C1 segment of cervical spinal cord (tissue), 14 donors: ENCODE measurements around the gene USP40.

Source experiments
- DNase-seq, 14 donors: peaks; one replicate each; lab custom pipeline; 2025; lab: John Stamatoyannopoulos, UW

Gene USP40

GRCh38 chr2:233458826-233459225 lies 107.8 kb downstream of the USP40 start:
- DNase-seq = no peak

- no peak for DNase-seq
These were observed 108.5 kb downstream of the USP40 start for GRCh38 chr2:233458031-233458610.

- no peak for DNase-seq
These were observed 109.2 kb downstream of the USP40 start for GRCh38 chr2:233457356-233457755.

GRCh38 chr2:233456934-233457333 lies 109.6 kb downstream of the USP40 start:
- DNase-seq = no peak

GRCh38 chr2:233456111-233456510 lies 110.5 kb downstream of the USP40 start:
- DNase-seq = no peak

- no peak for DNase-seq
These were observed 111.1 kb downstream of the USP40 start for GRCh38 chr2:233455491-233455890.

GRCh38 chr2:233455006-233455405 lies 111.6 kb downstream of the USP40 start:
- no peak for DNase-seq

GRCh38 chr2:233453916-233454315 lies 112.7 kb downstream of the USP40 start:
- DNase-seq = no peak

GRCh38 chr2:233453111-233453915 lies 113.3 kb downstream of the USP40 start:
- DNase-seq = no peak

GRCh38 chr2:233451950-233452349 lies 114.6 kb downstream of the USP40 start:
- DNase-seq = no peak

GRCh38 chr2:233450864-233451575 lies 115.6 kb downstream of the USP40 start:
- DNase-seq = no peak

GRCh38 chr2:233449921-233450863 lies 116.4 kb downstream of the USP40 start:
- DNase-seq = no peak

GRCh38 chr2:233449081-233449901 lies 117.3 kb downstream of the USP40 start:
- peak in 6 of 14 donors; percentile 18 to 48 (median 36) for DNase-seq

GRCh38 chr2:233448575-233448974 lies 118.0 kb downstream of the USP40 start:
- no peak for DNase-seq

GRCh38 chr2:233448220-233448559 lies 118.4 kb downstream of the USP40 start:
- no peak for DNase-seq

- no peak for DNase-seq
These were observed 118.9 kb downstream of the USP40 start for GRCh38 chr2:233447506-233448219.

- no peak for DNase-seq
These were observed 119.8 kb downstream of the USP40 start for GRCh38 chr2:233446606-233447305.

- DNase-seq = no peak
These were observed 120.5 kb downstream of the USP40 start for GRCh38 chr2:233446121-233446520.

- DNase-seq = peak in 1 of 14 donors; percentile 60
These were observed 121.3 kb downstream of the USP40 start for GRCh38 chr2:233445152-233445830.
